Neural cell (in vitro differentiated cells): ENCODE data around the gene PRKCQ. TPM values are rescaled to one million over a fixed set of nuclear protein-coding genes. Genes with fewer than 3 reads are reported as not detected.

Experiments used
- H2AFZ ChIP-seq: fragments of 200-600, 300-800 bp; sonication (generic), shearing (Covaris generic); 2 replicates; pipeline ENCODE4 v1.6.0; 2014; ENCODE audit warnings: low read depth, mild to moderate bottlenecking, antibody characterized with exemption, low read length, moderate library complexity
- H3F3A ChIP-seq: fragments of 200-600 bp; shearing (Covaris generic); 2 replicates; pipeline ENCODE4 v1.6.1; 2016; ENCODE audit warnings: mild to moderate bottlenecking, moderate library complexity, mixed read lengths, antibody characterized with exemption, low read length; ENCODE audit not compliant: insufficient read depth, poor library complexity, severe bottlenecking
- H3K27ac ChIP-seq: fragments of 200-600, 300-800 bp; sonication (generic), shearing (Covaris generic); 2 replicates; pipeline ENCODE4 v1.5.1; 2014; ENCODE audit warnings: mild to moderate bottlenecking, low read length, moderate library complexity
- H3K27me3 ChIP-seq: fragments of 300-800, 200-600 bp; sonication (generic), shearing (Covaris generic); 2 replicates; pipeline ENCODE4 v1.6.0; 2014; ENCODE audit warnings: mild to moderate bottlenecking, low read depth, low read length, moderate library complexity; ENCODE audit not compliant: insufficient read depth
- H3K36me3 ChIP-seq: fragments of 300-800, 200-600 bp; sonication (generic), shearing (Covaris generic); 2 replicates; pipeline ENCODE4 v1.5.1; 2014; ENCODE audit warnings: mild to moderate bottlenecking, antibody characterized with exemption, low read length, moderate library complexity; ENCODE audit not compliant: insufficient read depth
- H3K4me2 ChIP-seq: fragments of 300-800, 200-600 bp; sonication (generic), shearing (Covaris generic); 2 replicates; pipeline ENCODE4 v1.6.0; 2014; ENCODE audit warnings: mild to moderate bottlenecking, low read length
- H3K4me3 ChIP-seq: fragments of 300-800, 200-600 bp; sonication (generic), shearing (Covaris generic); 2 replicates; pipeline ENCODE4 v1.5.1; 2014; ENCODE audit warnings: mild to moderate bottlenecking, low read length, moderate library complexity
- H3K79me2 ChIP-seq: fragments of 200-600 bp; shearing (Covaris generic); replicated peaks from 2 replicates; pipeline ENCODE4 v1.6.0; 2014; ENCODE audit warnings: mild to moderate bottlenecking, low read length, moderate library complexity; ENCODE audit not compliant: insufficient read depth
- H3K9ac ChIP-seq: fragments of 300-800, 200-600 bp; sonication (generic), shearing (Covaris generic); 2 replicates; pipeline ENCODE4 v1.6.1; 2016; ENCODE audit warnings: mild to moderate bottlenecking, low read length, mixed read lengths
- H3K9me2 ChIP-seq: fragments of 200-600 bp; shearing (Covaris generic); 2 replicates; pipeline ENCODE4 v1.6.1; 2016; ENCODE audit warnings: mild to moderate bottlenecking, low read length, mixed read lengths; ENCODE audit not compliant: insufficient read depth
- H3K9me3 ChIP-seq: fragments of 200-600, 300-800 bp; sonication (generic), shearing (Covaris generic); 2 replicates; pipeline ENCODE4 v1.6.1; 2016; ENCODE audit warnings: mild to moderate bottlenecking, mixed run types, low read length, moderate library complexity, mixed read lengths
- H4K20me1 ChIP-seq: fragments of 200-600 bp; shearing (Covaris generic); 2 replicates; pipeline ENCODE4 v1.6.1; 2016; ENCODE audit warnings: mild to moderate bottlenecking, mixed run types; ENCODE audit not compliant: insufficient read depth
- EP300 ChIP-seq: fragments of 450-650 bp; conservative IDR thresholded peaks from 2 replicates; pipeline ENCODE4 v1.6.1; 2014; ENCODE audit warnings: antibody characterized with exemption, mild to moderate bottlenecking, moderate library complexity; ENCODE audit not compliant: poor library complexity, severe bottlenecking
- EZH2 ChIP-seq: fragments of 200-600, 300-800 bp; shearing (Covaris generic), sonication (generic); IDR thresholded peaks from 2 replicates; pipeline ENCODE4 v1.6.1; 2014; ENCODE audit warnings: antibody characterized with exemption, low read length, borderline replicate concordance, mild to moderate bottlenecking; ENCODE audit not compliant: insufficient read depth, poor library complexity, severe bottlenecking
- MXI1 ChIP-seq: fragments of 450-650 bp; conservative IDR thresholded peaks from 2 replicates; pipeline ENCODE4 v1.6.1; 2014; ENCODE audit warnings: antibody characterized with exemption, mild to moderate bottlenecking; ENCODE audit not compliant: poor library complexity, severe bottlenecking
- POLR2AphosphoS5 ChIP-seq: IDR thresholded peaks from 2 replicates; pipeline ENCODE4 v1.6.1; 2012
- RAD21 ChIP-seq: fragments of 450-650 bp; conservative IDR thresholded peaks from 2 replicates; pipeline ENCODE4 v1.6.1; 2014; ENCODE audit warnings: antibody characterized with exemption, mild to moderate bottlenecking, moderate library complexity
- SMC3 ChIP-seq: fragments of 450-650 bp; conservative IDR thresholded peaks from 2 replicates; pipeline ENCODE4 v1.6.1; 2014; ENCODE audit warnings: antibody characterized with exemption, mild to moderate bottlenecking, moderate library complexity; ENCODE audit not compliant: poor library complexity
- TAF1 ChIP-seq: IDR thresholded peaks from 2 replicates; pipeline ENCODE4 v1.6.1; 2012; ENCODE audit warnings: low read depth
- polyA plus RNA-seq: library from polyadenylated mRNA; depleted of rRNA; stranded (reverse); fragments of >200 nt; gene quantifications from 2 replicates; pipeline ENCODE4 v1.2.3, GENCODE V29; 2014
- TF ChIP-seq, protein P1 (sequence below): fragments of 450-650 bp; IDR thresholded peaks from 2 replicates; pipeline ENCODE4 v1.5.1; 2014; ENCODE audit warnings: antibody characterized with exemption, mild to moderate bottlenecking, moderate library complexity; ENCODE audit not compliant: poor library complexity, severe bottlenecking
- TF ChIP-seq, protein P2 (sequence below): IDR thresholded peaks from 2 replicates; pipeline ENCODE4 v1.6.1; 2012; ENCODE audit warnings: borderline replicate concordance

Gene PRKCQ
- polyA plus RNA-seq, 1 donor from 2014 or later, result 0.61 TPM

DNA sequence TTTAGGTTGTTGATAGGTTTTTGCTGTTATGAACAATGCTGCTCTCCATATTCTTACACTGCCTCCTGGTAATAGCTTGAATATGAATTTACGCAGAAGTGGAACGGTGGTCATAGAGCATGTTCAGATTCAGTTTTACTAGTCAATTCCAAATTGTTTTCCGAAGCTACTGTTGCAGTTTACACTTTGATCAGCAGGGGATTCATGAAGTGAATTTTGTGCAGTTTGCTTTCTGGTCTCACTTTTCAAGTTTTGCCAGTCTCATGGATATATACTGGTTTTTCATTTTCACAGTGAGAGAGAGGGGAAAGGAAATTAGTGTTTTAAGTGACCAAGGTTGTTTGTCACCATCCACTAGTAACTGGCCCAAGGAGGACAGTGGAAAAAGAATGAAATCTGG, 171.3 kb downstream of the PRKCQ start:
- no peak for TF ChIP-seq RAD21
- TF ChIP-seq, protein P1, sequence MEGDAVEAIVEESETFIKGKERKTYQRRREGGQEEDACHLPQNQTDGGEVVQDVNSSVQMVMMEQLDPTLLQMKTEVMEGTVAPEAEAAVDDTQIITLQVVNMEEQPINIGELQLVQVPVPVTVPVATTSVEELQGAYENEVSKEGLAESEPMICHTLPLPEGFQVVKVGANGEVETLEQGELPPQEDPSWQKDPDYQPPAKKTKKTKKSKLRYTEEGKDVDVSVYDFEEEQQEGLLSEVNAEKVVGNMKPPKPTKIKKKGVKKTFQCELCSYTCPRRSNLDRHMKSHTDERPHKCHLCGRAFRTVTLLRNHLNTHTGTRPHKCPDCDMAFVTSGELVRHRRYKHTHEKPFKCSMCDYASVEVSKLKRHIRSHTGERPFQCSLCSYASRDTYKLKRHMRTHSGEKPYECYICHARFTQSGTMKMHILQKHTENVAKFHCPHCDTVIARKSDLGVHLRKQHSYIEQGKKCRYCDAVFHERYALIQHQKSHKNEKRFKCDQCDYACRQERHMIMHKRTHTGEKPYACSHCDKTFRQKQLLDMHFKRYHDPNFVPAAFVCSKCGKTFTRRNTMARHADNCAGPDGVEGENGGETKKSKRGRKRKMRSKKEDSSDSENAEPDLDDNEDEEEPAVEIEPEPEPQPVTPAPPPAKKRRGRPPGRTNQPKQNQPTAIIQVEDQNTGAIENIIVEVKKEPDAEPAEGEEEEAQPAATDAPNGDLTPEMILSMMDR, result no peak
- H3K9me2 ChIP-seq, result no peaks in the 10 kb centered on the region
- no peak overlapping the region for H2AFZ ChIP-seq
- H3K79me2 ChIP-seq, result no peaks in the 10 kb centered on the region
- H3K27ac ChIP-seq, result no peak overlapping the region
- no peaks in the 10 kb centered on the region for H3K27me3 ChIP-seq
- no peaks in the 10 kb centered on the region for H3K9me3 ChIP-seq
- no peak overlapping the region for H3K9ac ChIP-seq
- no peak overlapping the region for H3K4me2 ChIP-seq
- no peaks in the 10 kb centered on the region for H3F3A ChIP-seq
- H3K36me3 ChIP-seq, result no peaks in the 10 kb centered on the region
- no peak overlapping the region for H3K4me3 ChIP-seq
- no peaks in the 10 kb centered on the region for H4K20me1 ChIP-seq

- H4K20me1 ChIP-seq, result no peaks in the 10 kb centered on the region
- H3K4me3 ChIP-seq, result no peak overlapping the region
- H3F3A ChIP-seq, result no peaks in the 10 kb centered on the region
These were observed 172.9 kb downstream of the PRKCQ start for GRCh38 chr10:6407034-6407721.

More at GRCh38 chr10:6407034-6407721, 172.9 kb downstream of the PRKCQ start:
- no peaks in the 10 kb centered on the region for H3K9me2 ChIP-seq
- no peaks in the 10 kb centered on the region for H3K27me3 ChIP-seq
- no peaks in the 10 kb centered on the region for H3K9me3 ChIP-seq
- no peak overlapping the region for H2AFZ ChIP-seq
- no peak for TF ChIP-seq EZH2
- no peak for TF ChIP-seq SMC3
- no peak for TF ChIP-seq MXI1
- TF ChIP-seq RAD21, result no peak
- TF ChIP-seq POLR2AphosphoS5, result no peak
- no peak for TF ChIP-seq TAF1
- TF ChIP-seq EP300, result no peak
- TF ChIP-seq, protein P1, result no peak
- TF ChIP-seq, protein P2, sequence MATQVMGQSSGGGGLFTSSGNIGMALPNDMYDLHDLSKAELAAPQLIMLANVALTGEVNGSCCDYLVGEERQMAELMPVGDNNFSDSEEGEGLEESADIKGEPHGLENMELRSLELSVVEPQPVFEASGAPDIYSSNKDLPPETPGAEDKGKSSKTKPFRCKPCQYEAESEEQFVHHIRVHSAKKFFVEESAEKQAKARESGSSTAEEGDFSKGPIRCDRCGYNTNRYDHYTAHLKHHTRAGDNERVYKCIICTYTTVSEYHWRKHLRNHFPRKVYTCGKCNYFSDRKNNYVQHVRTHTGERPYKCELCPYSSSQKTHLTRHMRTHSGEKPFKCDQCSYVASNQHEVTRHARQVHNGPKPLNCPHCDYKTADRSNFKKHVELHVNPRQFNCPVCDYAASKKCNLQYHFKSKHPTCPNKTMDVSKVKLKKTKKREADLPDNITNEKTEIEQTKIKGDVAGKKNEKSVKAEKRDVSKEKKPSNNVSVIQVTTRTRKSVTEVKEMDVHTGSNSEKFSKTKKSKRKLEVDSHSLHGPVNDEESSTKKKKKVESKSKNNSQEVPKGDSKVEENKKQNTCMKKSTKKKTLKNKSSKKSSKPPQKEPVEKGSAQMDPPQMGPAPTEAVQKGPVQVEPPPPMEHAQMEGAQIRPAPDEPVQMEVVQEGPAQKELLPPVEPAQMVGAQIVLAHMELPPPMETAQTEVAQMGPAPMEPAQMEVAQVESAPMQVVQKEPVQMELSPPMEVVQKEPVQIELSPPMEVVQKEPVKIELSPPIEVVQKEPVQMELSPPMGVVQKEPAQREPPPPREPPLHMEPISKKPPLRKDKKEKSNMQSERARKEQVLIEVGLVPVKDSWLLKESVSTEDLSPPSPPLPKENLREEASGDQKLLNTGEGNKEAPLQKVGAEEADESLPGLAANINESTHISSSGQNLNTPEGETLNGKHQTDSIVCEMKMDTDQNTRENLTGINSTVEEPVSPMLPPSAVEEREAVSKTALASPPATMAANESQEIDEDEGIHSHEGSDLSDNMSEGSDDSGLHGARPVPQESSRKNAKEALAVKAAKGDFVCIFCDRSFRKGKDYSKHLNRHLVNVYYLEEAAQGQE, result no peak
- H3K79me2 ChIP-seq, result no peaks in the 10 kb centered on the region
- no peak overlapping the region for H3K4me2 ChIP-seq
- no peak overlapping the region for H3K27ac ChIP-seq
- H3K36me3 ChIP-seq, result no peaks in the 10 kb centered on the region
- H3K9ac ChIP-seq, result no peak overlapping the region
